HG02970 (cell line): Measurements from ENCODE around the gene BRSK2.
"Not testable (repeated sequence)": the region's sequence is repeated elsewhere in the genome, so short reads cannot be mapped to it uniquely, and the experiment has no call there.

Source experiments
- ATAC-seq: cut with Tn5 transposase; IDR thresholded peaks from one replicate; pipeline ENCODE4 v1.9.1; 2021; ENCODE audit warnings: mild to moderate bottlenecking, moderate library complexity, moderate number of reproducible peaks; ENCODE audit not compliant: unreplicated experiment, low FRiP score

The BRSK2 gene

DNA sequence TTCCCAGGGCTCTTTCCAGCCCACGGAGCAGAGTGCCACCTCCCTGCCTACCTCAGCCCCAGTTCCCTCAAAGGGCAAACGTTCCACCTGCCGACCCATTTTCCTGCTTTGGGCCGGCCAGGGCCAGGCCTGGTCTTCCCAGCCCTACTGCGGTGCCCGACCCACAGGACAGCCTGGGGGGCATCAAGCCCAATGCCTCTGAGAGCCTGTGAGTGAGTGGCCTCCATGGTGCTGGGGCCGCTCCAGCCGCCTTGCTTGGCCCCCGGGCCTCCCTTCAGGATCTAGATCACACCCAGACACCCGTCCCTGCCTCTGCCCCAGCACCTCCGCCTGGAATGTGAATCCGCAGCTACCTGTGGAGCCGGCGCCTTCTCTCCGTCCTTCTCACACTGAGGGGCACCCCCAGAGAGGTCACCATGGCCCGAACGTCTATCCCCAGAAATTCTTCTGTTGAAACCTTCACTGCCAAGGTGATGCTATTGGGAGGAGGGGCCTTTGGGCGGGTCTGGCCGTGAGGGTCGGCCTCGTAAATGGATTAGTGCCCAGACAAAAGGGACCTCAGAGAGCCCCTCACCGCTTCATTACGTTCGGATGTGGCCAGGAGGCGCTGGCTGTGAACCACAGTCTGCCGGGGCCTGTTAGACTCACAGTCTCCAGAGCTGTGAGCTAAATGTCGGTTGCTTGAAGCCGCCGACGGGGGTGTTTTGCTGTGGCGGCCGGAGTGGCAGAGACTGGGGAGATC is 36.2 kb upstream of the BRSK2 start:
- no peak for ATAC-seq

GRCh38 chr11:1354125-1354938 is 35.4 kb upstream of the BRSK2 start:
- ATAC-seq, result no peak

DNA sequence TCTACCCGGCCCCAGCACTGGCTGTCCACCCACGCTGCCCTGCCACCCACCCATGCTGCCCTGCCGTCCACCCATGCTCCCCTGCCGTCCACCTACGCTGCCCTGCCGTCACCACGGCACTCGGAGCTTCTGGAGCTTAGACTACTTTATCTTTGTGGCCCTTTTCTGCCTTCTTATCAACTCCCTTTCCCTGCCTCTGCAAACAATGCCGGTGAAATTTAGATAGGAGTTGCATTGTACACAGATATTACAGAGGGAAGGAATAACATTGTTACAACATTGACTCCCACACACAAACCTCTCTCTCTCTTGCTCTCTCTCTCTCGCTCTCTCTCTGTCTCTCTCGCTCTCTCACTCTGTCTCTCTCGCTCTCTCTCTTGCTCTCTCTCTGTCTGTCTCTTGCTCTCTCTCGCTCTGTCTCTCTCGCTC is 33.7 kb upstream of the BRSK2 start:
- ATAC-seq, result no peak

- ATAC-seq, result no peak
Measured at GRCh38 chr11:1356478-1356960, 33.2 kb upstream of the BRSK2 start.

- no peak for ATAC-seq
Measured at GRCh38 chr11:1358286-1358685, 31.4 kb upstream of the BRSK2 start.

DNA sequence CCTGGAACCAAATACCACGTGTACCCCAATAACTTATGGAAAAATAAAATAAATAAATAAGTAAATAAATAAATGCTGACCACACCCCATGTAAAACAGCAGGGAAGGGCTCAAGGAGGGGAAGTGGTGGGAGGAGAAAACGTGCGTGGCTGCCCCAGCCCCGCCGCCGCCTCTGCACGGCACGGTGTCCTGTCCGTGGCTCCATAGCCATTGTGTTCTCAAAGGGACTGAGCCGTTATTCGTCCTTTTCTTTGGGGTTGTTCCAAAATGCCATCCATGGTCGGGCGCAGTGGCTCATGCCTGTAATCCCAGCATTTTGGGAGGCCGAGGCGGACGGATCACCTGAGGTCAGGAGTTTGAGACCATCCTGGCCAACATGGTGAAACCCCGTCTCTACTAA is 30.8 kb upstream of the BRSK2 start:
- not testable (repeated sequence) for ATAC-seq

GRCh38 chr11:1359556-1359955 is 30.2 kb upstream of the BRSK2 start:
- no peak for ATAC-seq

DNA sequence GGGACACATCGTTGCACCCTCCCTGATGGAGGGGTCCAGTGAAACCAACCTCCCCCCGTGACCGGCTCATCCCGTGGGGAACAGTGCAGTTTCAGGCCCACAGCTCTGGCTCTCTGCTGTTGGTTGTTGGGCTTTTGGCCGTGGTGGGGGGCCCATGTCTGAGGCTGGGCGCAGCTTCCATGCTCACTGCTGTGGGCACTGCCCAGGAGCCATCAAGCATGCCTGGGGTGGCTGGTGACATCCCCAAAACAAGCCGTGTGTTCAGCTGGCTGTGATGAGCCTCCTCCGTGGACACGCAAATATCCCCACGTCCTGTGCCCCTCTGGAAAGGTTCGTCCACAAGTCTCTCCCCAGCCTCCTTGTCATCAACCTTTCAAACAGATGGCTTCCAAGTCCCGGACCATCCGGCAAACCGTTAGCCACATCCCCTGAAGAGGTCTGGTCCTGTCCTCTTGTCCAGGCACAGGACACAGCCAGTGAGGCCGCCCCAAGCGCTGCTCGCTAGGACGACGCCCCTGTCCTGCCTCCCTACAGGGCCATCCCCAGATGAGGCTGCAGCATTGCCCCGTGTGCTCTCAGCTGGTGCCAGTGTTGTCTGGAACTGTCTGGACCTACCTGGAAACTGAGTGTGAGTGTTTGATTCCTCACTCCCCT is 29.4 kb upstream of the BRSK2 start:
- no peak for ATAC-seq

DNA sequence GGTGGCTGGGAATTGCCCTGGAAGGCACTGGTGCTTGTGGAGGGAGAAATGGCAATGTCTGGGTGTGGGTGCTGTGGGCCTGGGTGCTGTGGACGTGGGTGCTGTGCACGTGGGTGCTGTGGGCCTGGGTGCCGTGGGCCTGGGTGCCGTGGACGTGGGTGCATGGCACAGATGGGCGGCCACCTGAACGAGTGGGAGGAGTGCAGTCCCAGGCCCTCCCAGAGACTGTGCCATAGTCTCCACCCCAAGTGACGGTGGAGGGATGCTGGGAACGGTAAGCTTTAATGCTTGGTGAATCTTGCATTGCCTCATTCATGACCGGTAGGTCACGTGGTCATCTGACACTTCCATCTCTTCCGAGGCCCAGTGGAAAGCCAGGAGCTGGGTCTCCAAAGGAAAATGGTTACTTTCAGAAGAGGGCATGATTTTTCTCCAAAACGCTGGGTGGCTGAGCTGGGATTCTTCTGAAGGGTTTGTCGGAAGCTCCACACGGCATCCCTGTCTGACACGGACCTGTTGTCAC is 28.8 kb upstream of the BRSK2 start:
- no peak for ATAC-seq

DNA sequence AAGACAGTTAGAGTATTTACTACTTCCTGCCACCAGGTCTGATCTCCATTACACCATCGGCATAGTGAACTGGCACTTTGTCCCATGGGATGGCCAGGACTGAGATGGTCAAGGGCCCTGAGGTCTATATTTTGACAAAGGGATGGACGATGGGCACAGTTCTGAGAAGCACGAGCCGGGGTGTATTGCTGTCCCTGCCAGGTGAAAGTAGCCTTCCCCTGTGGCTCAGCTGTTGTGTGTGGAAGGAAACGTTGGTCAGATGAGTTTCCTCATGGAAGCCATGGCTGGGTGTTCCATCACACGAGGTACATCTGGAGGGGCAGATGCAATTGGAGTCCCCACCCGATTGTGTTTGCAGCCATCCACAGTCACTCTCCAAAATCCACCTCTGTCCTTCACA is 27.9 kb upstream of the BRSK2 start:
- ATAC-seq, result no peak

DNA sequence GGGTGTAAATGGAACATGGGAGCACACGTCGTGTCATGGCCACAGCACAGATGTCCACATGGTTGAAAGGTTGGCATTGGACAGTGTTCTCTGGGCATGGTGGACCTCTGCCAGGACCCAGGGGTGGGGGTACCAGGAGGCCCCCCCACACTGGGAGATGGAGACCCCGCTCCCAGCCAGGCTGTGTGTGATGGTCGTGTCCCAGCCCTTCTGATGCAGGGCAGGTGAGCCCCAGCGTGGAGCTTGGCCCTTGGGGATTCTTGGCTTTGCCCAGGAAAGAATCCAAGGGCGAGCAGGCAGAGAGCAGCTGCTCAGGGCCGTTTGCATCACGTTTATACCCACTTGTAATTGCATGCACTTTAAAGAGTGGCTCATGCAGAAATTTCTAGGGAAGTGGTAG is 22.0 kb upstream of the BRSK2 start:
- no peak for ATAC-seq

GRCh38 chr11:1368216-1368615 is 21.5 kb upstream of the BRSK2 start:
- ATAC-seq, result no peak

DNA sequence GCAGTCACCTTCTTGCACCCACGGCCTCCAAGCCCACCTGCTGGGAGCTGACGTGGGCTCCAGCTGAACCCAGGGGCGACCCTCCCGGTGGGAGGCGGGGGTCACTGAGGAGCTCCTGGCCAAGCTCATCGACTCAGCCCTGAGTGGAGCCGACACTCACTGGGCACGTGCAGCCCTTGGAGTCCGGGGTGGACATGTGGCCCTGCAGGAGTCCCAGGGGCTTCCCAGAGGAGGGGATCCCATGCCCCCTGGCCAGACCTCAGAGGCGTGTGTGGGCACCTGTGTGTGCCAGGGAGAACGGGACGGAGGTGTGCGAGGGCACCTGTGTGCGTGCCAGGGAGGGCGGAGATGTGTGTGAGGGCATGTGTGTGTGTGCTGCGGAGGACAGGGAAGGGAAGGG is 20.8 kb upstream of the BRSK2 start:
- no peak for ATAC-seq

DNA sequence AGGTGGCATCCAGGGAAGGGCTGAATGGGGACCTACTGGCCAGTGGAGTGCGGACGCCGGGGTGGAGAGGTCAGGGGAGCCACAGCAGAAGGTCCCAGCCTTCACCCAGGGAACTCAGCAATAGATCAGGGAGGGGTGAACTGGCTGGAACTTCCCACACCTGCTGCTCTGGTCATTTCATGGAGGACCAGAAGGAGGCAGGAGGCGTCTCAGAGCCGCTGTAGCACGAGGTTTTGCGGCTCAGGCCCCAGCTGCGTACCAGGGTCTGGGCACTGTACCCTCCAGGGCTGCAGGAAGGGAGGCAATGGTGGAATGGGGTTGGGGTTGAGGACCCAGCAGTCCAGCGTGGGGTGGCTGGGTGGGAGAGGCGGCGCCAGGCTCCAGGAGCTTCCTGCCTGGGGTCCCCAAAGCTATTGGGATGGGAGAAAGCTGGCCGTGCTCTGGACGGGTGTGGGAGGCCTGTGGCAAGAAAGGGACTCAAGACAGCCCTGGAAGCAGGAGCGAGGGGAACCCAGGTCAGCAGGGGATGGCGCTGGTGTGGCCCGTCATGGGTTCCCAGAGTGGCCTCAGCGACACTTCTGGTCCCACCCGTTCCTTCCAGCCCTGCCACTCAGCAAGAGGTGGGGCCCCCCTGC is 20.2 kb upstream of the BRSK2 start:
- ATAC-seq, result no peak

DNA sequence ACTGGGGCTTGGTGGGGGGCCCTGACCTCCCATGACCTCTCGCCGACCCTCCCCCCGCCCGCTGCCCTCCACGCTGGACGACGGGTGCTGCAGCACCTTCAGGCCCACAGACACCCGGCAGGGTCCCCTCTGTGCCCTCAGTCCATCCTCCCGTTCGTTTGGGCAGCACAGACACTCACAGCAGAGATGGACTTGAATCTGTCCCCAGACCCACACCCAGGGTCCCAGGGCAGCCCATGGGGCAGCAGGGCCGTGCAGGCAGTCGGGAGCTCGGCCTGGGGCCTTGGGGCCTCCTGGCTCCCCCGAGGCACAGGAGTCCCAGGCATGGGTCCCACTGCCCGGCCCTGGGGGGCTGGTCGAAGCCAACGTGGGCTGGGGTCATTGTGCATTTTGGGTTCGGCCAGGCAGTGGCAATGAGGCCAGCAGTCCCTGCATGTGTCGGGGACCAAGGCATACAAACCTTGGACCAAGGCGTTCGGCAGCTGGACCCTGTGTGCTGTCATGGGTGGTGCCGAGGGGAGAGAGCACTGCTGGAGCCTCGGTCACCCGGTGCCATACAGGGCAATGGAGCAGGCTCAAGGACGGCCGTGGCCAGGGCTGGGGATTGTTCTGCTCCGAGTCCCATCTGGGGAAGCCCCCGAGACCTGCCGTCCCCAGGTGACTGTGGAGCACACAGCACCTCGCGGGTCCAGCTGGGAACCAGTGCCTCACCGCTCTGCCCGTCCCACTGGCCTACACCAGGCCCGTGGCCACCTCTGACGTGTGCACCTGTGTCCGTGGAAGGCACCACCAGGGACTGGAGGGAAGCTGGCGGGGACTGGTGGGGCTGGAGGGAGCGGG is 19.3 kb upstream of the BRSK2 start:
- no peak for ATAC-seq

GRCh38 chr11:1371026-1371325 is 18.8 kb upstream of the BRSK2 start:
- ATAC-seq, result no peak

DNA sequence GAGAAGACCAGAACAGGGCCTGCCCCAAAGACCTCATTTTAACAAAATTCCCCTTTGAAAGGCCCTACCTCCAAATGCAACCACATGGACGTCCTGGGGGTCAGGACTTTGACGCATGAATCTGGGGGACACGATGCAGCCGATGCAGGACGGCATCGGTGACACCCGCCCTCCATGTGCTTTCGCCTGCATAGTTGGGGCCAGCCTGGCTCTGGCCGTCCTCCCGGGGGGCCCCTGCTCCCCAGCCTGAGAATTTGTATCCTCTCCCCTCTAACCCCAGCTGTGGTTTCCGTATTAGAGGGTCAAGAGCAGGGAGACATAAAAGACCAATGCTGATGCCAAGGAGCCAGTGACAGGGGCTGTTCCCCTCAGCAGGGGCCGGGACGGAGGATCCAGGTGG is 18.4 kb upstream of the BRSK2 start:
- ATAC-seq, result no peak

GRCh38 chr11:1371836-1372465 is 17.8 kb upstream of the BRSK2 start:
- ATAC-seq, result no peak

DNA sequence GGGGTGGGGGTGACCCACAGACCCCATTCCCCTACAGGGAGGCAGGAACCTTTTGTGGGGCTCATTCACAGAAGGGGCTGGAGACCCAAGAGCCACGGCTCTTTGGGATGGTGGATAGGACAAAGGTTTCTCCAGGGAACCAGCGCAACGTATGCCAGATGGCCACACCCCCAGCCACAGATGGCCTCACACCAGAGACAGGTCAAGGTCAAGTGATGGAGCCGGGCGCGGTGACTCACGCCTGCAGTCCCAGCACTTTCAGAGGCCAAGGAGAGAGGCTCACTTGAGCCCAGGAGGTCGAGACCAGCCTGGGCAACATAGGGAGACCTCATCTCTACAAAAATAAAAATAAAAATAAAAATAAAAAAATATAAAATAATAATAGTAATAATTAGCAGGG is 17.1 kb upstream of the BRSK2 start:
- no peak for ATAC-seq
